HG02623 (cell line): ENCODE data around the gene XRCC3.

Source experiments
- ATAC-seq: cut with Tn5 transposase; IDR thresholded peaks from one replicate; pipeline ENCODE4 v1.9.1; 2021; ENCODE audit warnings: moderate library complexity; ENCODE audit not compliant: unreplicated experiment

XRCC3 gene

DNA sequence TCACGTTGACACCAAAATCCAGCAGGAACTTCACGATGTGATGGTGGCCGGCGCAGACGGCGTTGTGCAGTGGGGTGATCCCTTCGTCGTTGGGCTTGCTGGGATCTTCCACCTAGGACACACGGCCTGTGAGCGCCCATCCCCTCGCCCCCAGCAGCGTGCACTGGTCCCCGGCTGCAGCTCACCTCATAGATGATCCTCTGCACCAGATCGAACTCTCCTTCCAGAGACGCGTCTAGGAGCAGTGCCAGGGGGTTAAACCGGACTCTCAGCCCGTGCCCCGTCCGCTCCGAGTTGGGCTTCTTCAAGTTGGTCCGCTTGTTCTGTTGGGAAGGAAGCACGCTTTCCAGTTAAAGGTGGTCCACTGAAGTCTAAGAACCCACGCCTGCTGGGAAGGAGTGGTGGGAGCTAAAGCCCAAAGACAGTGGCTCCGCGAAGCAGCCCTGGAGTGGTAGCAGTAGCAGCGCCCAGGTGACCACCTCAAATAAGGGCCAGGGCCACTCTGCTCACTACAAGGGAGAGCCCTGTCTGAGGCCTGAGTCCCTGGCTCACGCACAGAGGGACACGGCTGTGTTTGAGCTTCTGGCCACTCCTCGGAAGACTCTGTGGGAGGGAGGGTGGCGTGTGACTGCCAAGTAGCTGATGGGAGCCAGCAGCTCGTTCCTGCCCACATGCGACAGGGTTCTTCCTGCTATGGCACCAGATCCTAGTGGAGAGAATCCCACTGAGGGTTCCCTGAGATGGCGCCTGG, 23.6 kb upstream of the XRCC3 start:
- ATAC-seq, result no peak

- no peak for ATAC-seq
Measured at GRCh38 chr14:103738166-103738565, 22.9 kb upstream of the XRCC3 start.

GRCh38 chr14:103737432-103738045, 22.3 kb upstream of the XRCC3 start:
- ATAC-seq, result no peak

GRCh38 chr14:103736546-103737431, 21.5 kb upstream of the XRCC3 start:
- ATAC-seq, result no peak

DNA sequence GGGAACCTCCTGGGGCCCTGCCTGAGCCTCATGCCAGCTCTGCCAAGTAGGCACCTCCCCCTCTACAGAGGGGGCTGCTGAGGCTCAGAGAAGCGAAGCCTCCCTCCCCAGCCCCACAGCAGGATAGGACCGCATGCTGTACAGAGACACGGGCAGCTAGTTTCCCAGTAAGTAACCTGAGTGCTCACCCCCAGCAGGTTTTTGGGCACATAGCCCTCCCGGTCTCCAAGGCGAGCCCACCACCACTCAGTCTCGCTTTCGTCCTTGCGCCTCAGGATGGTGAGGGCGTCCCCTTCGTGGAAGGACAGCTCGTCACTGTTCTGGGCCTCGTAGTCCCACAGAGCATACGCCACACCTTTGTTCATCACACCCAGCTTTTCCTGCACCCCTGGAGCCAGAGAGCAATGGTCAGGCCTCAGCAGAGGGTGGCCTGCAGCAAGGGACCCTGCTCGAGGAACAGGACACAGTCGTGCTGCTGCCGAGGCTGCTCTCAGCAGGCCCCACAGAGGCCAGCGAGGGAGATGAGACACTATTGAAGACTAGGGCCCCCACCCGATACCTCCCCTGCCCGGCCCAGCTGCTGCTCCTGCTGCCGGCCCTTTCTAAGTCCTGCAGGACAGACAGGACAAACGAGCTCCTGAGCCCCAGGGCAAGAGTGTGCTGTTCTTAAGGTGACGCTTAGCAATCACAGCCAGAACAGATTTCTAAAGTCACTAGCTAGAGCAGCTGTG, 20.7 kb upstream of the XRCC3 start:
- no peak for ATAC-seq

GRCh38 chr14:103735439-103735814, 20.2 kb upstream of the XRCC3 start:
- ATAC-seq, result no peak

- ATAC-seq, result no peak
Measured at GRCh38 chr14:103735022-103735421, 19.8 kb upstream of the XRCC3 start.

DNA sequence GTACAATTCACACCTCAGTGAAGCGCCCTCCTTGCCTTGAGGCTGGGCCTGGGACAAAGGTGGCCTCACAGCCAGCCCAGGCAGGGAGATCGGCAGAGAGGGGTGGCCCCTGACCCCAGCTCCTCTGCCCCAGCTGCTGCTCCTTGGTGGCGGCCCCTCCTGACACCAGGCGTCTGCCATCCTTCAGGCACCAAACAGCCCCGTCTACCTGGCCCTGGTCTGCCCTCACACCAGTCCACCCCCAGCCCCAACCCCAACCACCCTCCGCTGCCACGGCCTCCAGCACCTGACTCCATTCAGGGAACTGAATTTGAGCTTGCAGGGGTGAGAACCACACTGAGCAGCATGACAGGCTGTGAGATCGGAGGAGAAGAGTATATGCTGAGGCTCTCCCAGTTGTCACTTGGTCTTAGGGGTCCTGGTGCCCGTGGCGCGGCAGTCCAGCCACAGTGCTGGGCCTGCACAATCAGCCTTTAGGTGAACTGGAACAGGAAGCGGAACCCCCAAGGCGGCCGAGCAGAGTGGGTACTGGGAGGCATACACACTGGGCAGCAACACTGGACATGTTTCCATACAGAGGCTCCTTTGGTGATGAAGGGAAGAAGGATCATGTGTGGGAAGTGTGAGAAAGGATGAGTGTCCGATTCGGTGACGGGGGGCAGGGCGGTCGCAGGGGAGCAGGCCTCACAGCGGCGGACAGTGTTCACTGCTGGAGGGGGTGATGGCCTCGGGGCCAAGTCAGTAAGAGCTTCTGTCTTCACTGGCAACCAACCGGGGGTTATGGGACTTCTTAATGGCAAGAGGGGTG, 19.0 kb upstream of the XRCC3 start:
- ATAC-seq, result no peak

GRCh38 chr14:103733651-103734050, 18.4 kb upstream of the XRCC3 start:
- ATAC-seq, result no peak

DNA sequence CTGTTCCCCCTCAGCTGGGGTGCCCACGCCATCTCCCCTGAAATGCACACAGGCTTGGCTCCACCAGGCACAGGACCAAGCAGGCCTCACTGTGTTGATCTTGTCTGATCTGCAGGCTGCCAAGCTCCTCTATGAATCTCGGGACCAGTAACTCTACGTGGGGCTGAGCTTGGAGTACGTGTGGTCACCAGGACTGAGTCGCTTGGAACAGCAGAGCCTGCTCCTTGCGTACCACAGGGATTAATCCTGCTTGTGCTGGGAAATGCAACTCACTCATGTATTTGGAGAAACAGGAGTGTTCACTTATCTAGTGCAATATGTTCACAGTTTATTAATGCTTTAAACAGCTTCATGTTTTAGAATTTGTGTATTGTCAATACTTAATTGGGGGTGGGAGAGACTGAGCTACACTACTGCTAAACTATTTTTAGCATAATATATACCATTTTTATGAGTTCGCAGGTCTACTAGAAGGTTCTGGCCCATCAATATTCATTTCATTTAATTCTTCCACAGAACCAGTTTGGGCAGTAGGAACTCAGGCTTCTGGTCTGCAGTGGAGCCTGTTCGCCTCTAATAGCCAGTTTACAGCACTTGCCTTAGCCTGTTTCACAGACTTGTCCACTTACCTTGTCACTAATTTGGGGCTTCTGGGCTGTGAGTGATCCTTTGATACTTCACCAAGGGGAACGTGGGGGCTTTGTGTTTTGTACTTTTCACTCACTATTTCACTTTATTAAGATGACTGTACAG, 17.8 kb upstream of the XRCC3 start:
- ATAC-seq, result no peak

GRCh38 chr14:103731916-103732867, 16.9 kb upstream of the XRCC3 start:
- no peak for ATAC-seq

GRCh38 chr14:103731481-103731880, 16.2 kb upstream of the XRCC3 start:
- no peak for ATAC-seq

- no peak for ATAC-seq
Measured at GRCh38 chr14:103730490-103731035, 15.3 kb upstream of the XRCC3 start.

- no peak for ATAC-seq
Measured at GRCh38 chr14:103729496-103730448, 14.5 kb upstream of the XRCC3 start.

DNA sequence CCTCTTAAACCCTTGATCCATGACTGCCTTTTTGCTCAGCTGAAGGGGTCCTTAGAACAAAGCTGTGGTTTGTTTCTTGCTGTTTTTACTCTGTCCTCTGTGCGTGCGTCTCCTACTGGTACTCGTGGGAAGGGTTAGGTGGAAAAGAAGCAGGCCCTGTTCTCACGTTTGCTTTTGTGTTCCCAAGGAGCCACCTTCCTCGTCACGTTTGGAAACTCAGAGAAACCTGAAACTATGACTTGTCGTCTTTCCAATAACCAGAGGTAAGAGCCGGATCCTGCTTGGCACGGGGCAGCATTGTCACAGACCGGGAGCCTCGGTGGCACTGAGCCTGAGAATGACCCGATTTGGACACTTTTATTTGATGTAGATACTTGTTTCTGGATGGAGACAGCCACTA, 13.5 kb upstream of the XRCC3 start:
- no peak for ATAC-seq

DNA sequence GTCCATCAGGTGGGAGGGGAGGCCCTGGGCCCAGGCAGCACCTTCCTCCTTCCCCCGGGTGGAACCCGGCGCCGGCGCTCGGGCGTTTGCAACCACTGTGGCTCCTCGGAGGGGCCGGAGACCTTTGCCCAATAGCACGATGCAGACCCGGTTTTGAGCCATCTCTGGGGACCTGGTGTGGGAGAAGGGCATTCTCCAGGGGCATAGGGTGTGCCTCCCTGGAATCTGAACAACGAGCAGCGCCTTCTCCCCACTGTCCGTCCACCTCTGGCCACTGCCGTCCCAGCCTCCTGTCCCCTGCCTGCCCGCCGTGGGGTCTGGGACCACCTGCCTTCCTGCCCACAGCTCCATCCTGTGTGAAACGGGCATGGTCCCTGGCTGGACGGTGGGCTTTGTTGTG, 12.9 kb upstream of the XRCC3 start:
- ATAC-seq, result no peak
